H1 (cell line): ENCODE data around the gene HPD. TPM values are rescaled to one million over a fixed set of nuclear protein-coding genes. Genes with fewer than 3 reads are reported as not detected.

Experiments used
- CTCF ChIA-PET: fragments of 300-600 bp; sonication (Branson Sonifier 250); formaldehyde crosslinking; loops from one replicate; lab custom pipeline; 2021; ENCODE audit not compliant: partially characterized antibody; lab: Charles Lee
- POLR2A ChIA-PET: fragments of 300-600 bp; sonication (Branson Sonifier 250); formaldehyde crosslinking; loops from one replicate; lab custom pipeline; 2021; ENCODE audit warnings: inconsistent platforms; ENCODE audit not compliant: partially characterized antibody; lab: Charles Lee
- DNase-seq, 2 experiments: peaks; one replicate each; pipeline versions ENCODE4 v3.0.0 to v3.0.0-alpha.2; 2010 to 2022; ENCODE audit warnings: low spot score in 2 of 2, low read depth in 1 of 2, mixed read lengths in 1 of 2
- FAIRE-seq: peaks from 2 replicates; lab custom pipeline; 2011; peaks lifted over from hg19 to GRCh38; lab: Jason Lieb, UNC
- H2AFZ ChIP-seq: 2 replicates; pipeline ENCODE4 v1.8.1; 2012; ENCODE audit warnings: low read length, inconsistent platforms
- H2AK5ac ChIP-seq: 2 replicates; pipeline ENCODE4 v1.6.1; 2013; ENCODE audit warnings: low read depth, low read length
- H2BK120ac ChIP-seq: replicated peaks from 2 replicates; pipeline ENCODE3; 2013; ENCODE audit warnings: low read depth, low read length, inconsistent platforms
- H2BK12ac ChIP-seq: 2 replicates; pipeline ENCODE4 v1.6.1; 2013; ENCODE audit warnings: low read depth, low read length
- H2BK15ac ChIP-seq: 2 replicates; pipeline ENCODE4 v1.6.1; 2013; ENCODE audit warnings: low read length
- H2BK20ac ChIP-seq: 2 replicates; pipeline ENCODE4 v1.6.1; 2013; ENCODE audit warnings: low read length
- H2BK5ac ChIP-seq: 2 replicates; pipeline ENCODE4 v1.6.1; 2013; ENCODE audit warnings: low read depth, low read length
- H3K14ac ChIP-seq: 2 replicates; pipeline ENCODE4 v1.6.1; 2013; ENCODE audit warnings: inconsistent platforms; ENCODE audit not compliant: insufficient read length
- H3K18ac ChIP-seq: 2 replicates; pipeline ENCODE4 v1.6.1; 2013; ENCODE audit warnings: low read length; ENCODE audit errors: extremely low read depth
- H3K23ac ChIP-seq: 2 replicates; pipeline ENCODE4 v1.6.1; 2013; ENCODE audit warnings: inconsistent platforms; ENCODE audit not compliant: insufficient read length
- H3K23me2 ChIP-seq: 2 replicates; pipeline ENCODE4 v1.6.1; 2013; ENCODE audit warnings: low read depth, low read length
- H3K27ac ChIP-seq: 2 replicates; pipeline ENCODE4 v1.6.1; 2011; ENCODE audit warnings: low read depth, low read length, inconsistent platforms
- H3K27me3 ChIP-seq, 4 experiments: replicated peaks in 1 of 4; 1 replicate in 1 of 4; 2 replicates in 3 of 4; pipeline versions ENCODE4 v1.6.1 to v1.8.1; 2011 to 2013; ENCODE audit warnings: low read length in 3 of 4, mild to moderate bottlenecking in 3 of 4, inconsistent platforms in 2 of 4, mixed read lengths in 2 of 4, moderate library complexity in 1 of 4; ENCODE audit not compliant: control insufficient read depth in 3 of 4, insufficient read depth in 3 of 4; ENCODE audit errors: extremely low read depth in 1 of 4
- H3K36me3 ChIP-seq, 4 experiments: 2 replicates each; pipeline versions ENCODE4 v1.6.1 to v1.8.1; 2011 to 2013; ENCODE audit warnings: mild to moderate bottlenecking in 4 of 4, low read length in 3 of 4, moderate library complexity in 2 of 4, control low read depth in 1 of 4, inconsistent platforms in 1 of 4; ENCODE audit not compliant: insufficient read depth in 4 of 4, control insufficient read depth in 2 of 4
- H3K4ac ChIP-seq: replicated peaks from 2 replicates; pipeline ENCODE3; 2013; ENCODE audit warnings: low read length, low read depth, mixed read lengths, inconsistent platforms; ENCODE audit not compliant: insufficient read length
- H3K4me1 ChIP-seq, 4 experiments: replicated peaks in 1 of 4; 1 replicate in 1 of 4; 2 replicates in 3 of 4; pipeline versions ENCODE4 v1.6.1 to v1.8.1; 2011 to 2013; ENCODE audit warnings: low read length in 3 of 4, inconsistent platforms in 2 of 4, mixed read lengths in 1 of 4; ENCODE audit not compliant: insufficient read depth in 4 of 4, control insufficient read depth in 3 of 4
- H3K4me2 ChIP-seq, 2 experiments: 2 replicates each; pipeline versions ENCODE4 v1.6.1 to v1.8.1; 2011 to 2013; ENCODE audit warnings: low read depth in 2 of 2, low read length in 2 of 2, control low read depth in 1 of 2, inconsistent platforms in 1 of 2, mild to moderate bottlenecking in 1 of 2; ENCODE audit not compliant: insufficient read depth in 1 of 2
- H3K4me3 ChIP-seq, 4 experiments: fragments of 200-600, 300-600 bp in 1 of 4; sonication (generic), shearing (Covaris generic), sonication (Bioruptor Twin) in 1 of 4; 2 replicates each; pipeline versions ENCODE4 v1.5.1 to v1.8.1; 2011 to 2016; ENCODE audit warnings: low read length in 4 of 4, low read depth in 3 of 4, control low read depth in 2 of 4, inconsistent platforms in 2 of 4, mild to moderate bottlenecking in 2 of 4, mixed read lengths in 1 of 4, moderate library complexity in 1 of 4; ENCODE audit not compliant: insufficient read depth in 2 of 4; ENCODE audit errors: extremely low read depth in 1 of 4
- H3K56ac ChIP-seq: replicated peaks from 2 replicates; pipeline ENCODE3; 2013; ENCODE audit warnings: low read depth, mild to moderate bottlenecking, mixed read lengths, low read length, inconsistent platforms; ENCODE audit not compliant: insufficient read length
- H3K79me1 ChIP-seq: 2 replicates; pipeline ENCODE4 v1.6.1; 2013; ENCODE audit warnings: low read depth, low read length, control low read depth
- H3K79me2 ChIP-seq, 2 experiments: 2 replicates each; pipeline versions ENCODE4 v1.6.1 to v1.8.1; 2012 to 2013; ENCODE audit warnings: low read length in 2 of 2, mild to moderate bottlenecking in 2 of 2, inconsistent platforms in 1 of 2; ENCODE audit not compliant: insufficient read depth in 2 of 2, control insufficient read depth in 1 of 2
- H3K9ac ChIP-seq, 4 experiments: replicated peaks in 1 of 4; 1 replicate in 1 of 4; 2 replicates in 3 of 4; pipeline versions ENCODE4 v1.6.1 to v1.8.1; 2011 to 2013; ENCODE audit warnings: low read depth in 3 of 4, low read length in 3 of 4, control low read depth in 2 of 4, mild to moderate bottlenecking in 2 of 4, moderate library complexity in 2 of 4, inconsistent platforms in 1 of 4; ENCODE audit errors: extremely low read depth in 1 of 4
- H3K9me3 ChIP-seq, 2 experiments: 2 replicates each; pipeline versions ENCODE4 v1.6.1 to v1.8.1; 2012 to 2013; ENCODE audit warnings: mild to moderate bottlenecking in 2 of 2, moderate library complexity in 2 of 2, control low read depth in 1 of 2, inconsistent platforms in 1 of 2, low read depth in 1 of 2, low read length in 1 of 2, mixed read lengths in 1 of 2; ENCODE audit not compliant: insufficient read depth in 2 of 2
- H4K20me1 ChIP-seq, 2 experiments: replicated peaks in 1 of 2; 2 replicates each; pipeline versions ENCODE3 to v1.8.1; 2011 to 2013; ENCODE audit warnings: inconsistent platforms in 2 of 2, low read length in 2 of 2, mild to moderate bottlenecking in 1 of 2; ENCODE audit not compliant: insufficient read depth in 2 of 2, control insufficient read depth in 1 of 2
- H4K5ac ChIP-seq: 2 replicates; pipeline ENCODE4 v1.6.1; 2013; ENCODE audit warnings: low read length, low read depth, mixed read lengths, inconsistent platforms; ENCODE audit not compliant: insufficient read length
- H4K8ac ChIP-seq: 2 replicates; pipeline ENCODE4 v1.8.0; 2013; ENCODE audit warnings: mild to moderate bottlenecking, moderate library complexity, low read length, inconsistent platforms; ENCODE audit not compliant: insufficient read depth; ENCODE audit errors: extremely low read depth
- H4K91ac ChIP-seq: replicated peaks from 2 replicates; pipeline ENCODE3; 2013; ENCODE audit warnings: low read length, mixed read lengths, inconsistent platforms; ENCODE audit not compliant: insufficient read length
- BACH1 ChIP-seq: IDR thresholded peaks from 2 replicates; pipeline ENCODE4 v1.6.1; 2012; ENCODE audit warnings: low read length, improper control_type of control experiment
- EP300 ChIP-seq, 2 experiments: IDR thresholded peaks; 1 replicate in 1 of 2; 2 replicates in 1 of 2; pipeline ENCODE4 v1.6.1; 2011 to 2012; ENCODE audit warnings: low read depth in 2 of 2, low read length in 2 of 2, mild to moderate bottlenecking in 2 of 2, borderline replicate concordance in 1 of 2, inconsistent platforms in 1 of 2, moderate library complexity in 1 of 2
- HDAC6 ChIP-seq: IDR thresholded peaks from one replicate; pipeline ENCODE4 v1.7.1; 2012; ENCODE audit warnings: low read depth, mild to moderate bottlenecking, inconsistent platforms, low read length, moderate library complexity
- KDM1A ChIP-seq: fragments of 200-600, 300-600 bp; sonication (generic); IDR thresholded peaks from 2 replicates; pipeline ENCODE4 v1.7.1; 2016; ENCODE audit warnings: mild to moderate bottlenecking, low read length, borderline replicate concordance
- NRF1 ChIP-seq: IDR thresholded peaks from 2 replicates; pipeline ENCODE4 v1.6.1; 2011; ENCODE audit warnings: mild to moderate bottlenecking, low read depth, low read length, improper control_type of control experiment
- SAP30 ChIP-seq: fragments of 300-600 bp; sonication (generic); IDR thresholded peaks from 2 replicates; pipeline ENCODE4 v1.7.1; 2012; ENCODE audit warnings: low read length, moderate library complexity, mild to moderate bottlenecking, inconsistent platforms; ENCODE audit not compliant: insufficient read depth, insufficient replicate concordance
- TBP ChIP-seq: IDR thresholded peaks from 2 replicates; pipeline ENCODE4 v1.6.1; 2011; ENCODE audit warnings: low read depth, low read length, improper control_type of control experiment
- USF2 ChIP-seq: IDR thresholded peaks from 2 replicates; pipeline ENCODE4 v1.6.1; 2011; ENCODE audit warnings: low read length, improper control_type of control experiment
- YY1 ChIP-seq: IDR thresholded peaks from 2 replicates; pipeline ENCODE4 v1.6.1; 2011; ENCODE audit warnings: low read depth, mild to moderate bottlenecking, low read length
- WGBS, 2 experiments: shearing (Covaris generic) in 1 of 2; methylation state at CpG; one replicate each; pipeline versions ENCODE4 v1.1.6 to v1.1.7; 2013 to 2015; ENCODE audit warnings: low lambda C conversion rate in 2 of 2, mixed read lengths in 2 of 2, inconsistent platforms in 1 of 2, low coverage in 1 of 2, missing lambda C conversion rate in 1 of 2; ENCODE audit not compliant: insufficient replicate concordance in 2 of 2, insufficient coverage in 1 of 2, insufficient read length in 1 of 2; ENCODE audit errors: extremely low coverage in 1 of 2, missing lambda C conversion rate in 1 of 2; 5-methylcytosine and 5-hydroxymethylcytosine counted together
- polyA plus RNA-seq, 7 experiments: library from polyadenylated mRNA; depleted of rRNA in 3 of 7; stranded (reverse) in 5 of 7; unstranded in 2 of 7; fragments of >200 nt in 5 of 7; fragments of 200-250 nt in 2 of 7; gene quantifications; 1 replicate in 5 of 7; 2 replicates in 1 of 7; 4 replicates in 1 of 7; pipeline versions ENCODE4 v1.2.1 to v1.2.3, GENCODE V29; 2011 to 2013; ENCODE audit warnings: missing spikeins in 2 of 7, mixed read lengths in 2 of 7
- total RNA-seq: library from RNA; stranded (reverse); fragmentation: NEBNext Ultra II Directional; extraction: Animal tissue kit (Norgen Biotek cat#: 25700); gene quantifications from 2 replicates; pipeline ENCODE4 v1.2.1, GENCODE V29; 2021

HPD gene
- total and polyA plus RNA-seq, 2 of the 8 experiments (the other 6 are each of a cell fraction or from before 2014, with no cell fraction given): 0.48 to 0.56 TPM

GRCh38 chr12:121888478-121889273 lies 30.0 kb upstream of the HPD start, which contains the start of gene PSMD9:
Gene PSMD9, plus strand, starts transcription at chr12:121888790. Its CDS starts 67 bp downstream, at chr12:121888857.
- peak within 1 kb of the TSS; percentile 83; the same call in 1 of the 2 replicates for H3K27ac ChIP-seq
- TF ChIP-seq SAP30 (no peak), USF2 (peak; percentile 80), HDAC6 (no peak), BACH1 (peak; percentile 95), EP300 (IDR thresholded peaks at IDR 0.05; ENCODE audit: borderline replicate concordance in 1 of 2, low read depth in 2 of 2, low read length in 2 of 2) (peak in 1 of 2 experiments; percentile 86; a peak in 1 of 3 replicates), YY1 (peak; percentile 85), NRF1 (no peak), TBP (peak; percentile 72), KDM1A (peak; percentile 4; the same call in 1 of the 2 replicates)

More at GRCh38 chr12:121888478-121889273, 30.0 kb upstream of the HPD start, which contains the start of gene PSMD9:
- peak within 1 kb of the TSS; percentile 87 for H4K5ac ChIP-seq
- H2BK120ac ChIP-seq: no peak within 1 kb of the TSS
- no peak within 1 kb of the TSS for H3K14ac ChIP-seq
- peak within 1 kb of the TSS; percentile 94 for H2BK5ac ChIP-seq
- H2BK20ac ChIP-seq: no peak within 1 kb of the TSS
- 1% methylated on average over 66 of the region's 67 CpGs; no CpG with 5 or more reads in 1 of the 2 experiments for WGBS, 2 experiments
- H4K91ac ChIP-seq: peak within 1 kb of the TSS; percentile 63
- H2AK5ac ChIP-seq: no peak within 1 kb of the TSS; the same call in 1 of the 2 replicates
- FAIRE-seq (peak; percentile 66), DNase-seq (peak; percentile 94 to 99)
- H2BK12ac ChIP-seq: no peak within 1 kb of the TSS; the same call in 1 of the 2 replicates
- peak within 1 kb of the TSS; percentile 54 to 69 (median 63); a peak in 6 of 7 replicates for H3K9ac ChIP-seq
- peaks cover 3 to 10% of the 10 kb centered on the region in 2 experiments for H4K20me1 ChIP-seq
- peak within 1 kb of the TSS; percentile 85 for H2AFZ ChIP-seq
- H4K8ac ChIP-seq: peak within 1 kb of the TSS; percentile 89; the same call in 1 of the 2 replicates
- H3K27me3 ChIP-seq: peaks cover 0 to 2% (median 1%) of the 10 kb centered on the region in 4 experiments; a peak in 3 of 7 replicates
- peaks cover 0 to 5% (median 1%) of the 10 kb centered on the region in 4 experiments; a peak in 4 of 7 replicates for H3K4me1 ChIP-seq
- no peaks in the 10 kb centered on the region for H3K9me3 ChIP-seq
- no peaks in the 10 kb centered on the region for H3K79me1 ChIP-seq
- ChIA-PET POLR2A (interaction anchor here (0.6 to 10.3 kb wide), 12 partner anchors 30 to 489 kb away, joined by 3 to 115 read pairs (median 4); partner anchors contain the start of genes BCL7A, CFAP251, RHOF and RNF34), CTCF (interaction anchor here (0.6 to 10.7 kb wide), 21 partner anchors 9 to 114 kb away, joined by 3 to 114 read pairs (median 4); partner anchors contain the start of genes CFAP251, HPD and RHOF)
- peak within 1 kb of the TSS; percentile 64 to 79 (median 74) for H3K4me3 ChIP-seq
- peak within 1 kb of the TSS; percentile 1 for H3K4ac ChIP-seq
- peaks cover 7% of the 10 kb centered on the region for H3K23me2 ChIP-seq
- peak within 1 kb of the TSS; percentile 77 for H3K56ac ChIP-seq
- no peak within 1 kb of the TSS for H3K23ac ChIP-seq
- peak within 1 kb of the TSS; percentile 98 for H3K18ac ChIP-seq
- H2BK15ac ChIP-seq: peak within 1 kb of the TSS; percentile 98
- H3K4me2 ChIP-seq: peak within 1 kb of the TSS; percentile 54 to 89
- H3K79me2 ChIP-seq: no peaks in the 10 kb centered on the region; a peak in 1 of 4 replicates
- H3K36me3 ChIP-seq: no peaks in the 10 kb centered on the region
